22Rv1 (cell line): ENCODE measurements around the gene COL23A1.

ENCODE experiments used
- ZFX ChIP-seq: fragments of 450-650 bp; IDR thresholded peaks from 2 replicates; pipeline ENCODE4 v1.6.1; 2017; ENCODE audit warnings: antibody characterized with exemption, borderline replicate concordance
- TF ChIP-seq, protein P1 (sequence below): fragments of 450-650 bp; IDR thresholded peaks from 2 replicates; pipeline ENCODE4 v1.5.1; 2017; ENCODE audit warnings: mild to moderate bottlenecking

DNA sequence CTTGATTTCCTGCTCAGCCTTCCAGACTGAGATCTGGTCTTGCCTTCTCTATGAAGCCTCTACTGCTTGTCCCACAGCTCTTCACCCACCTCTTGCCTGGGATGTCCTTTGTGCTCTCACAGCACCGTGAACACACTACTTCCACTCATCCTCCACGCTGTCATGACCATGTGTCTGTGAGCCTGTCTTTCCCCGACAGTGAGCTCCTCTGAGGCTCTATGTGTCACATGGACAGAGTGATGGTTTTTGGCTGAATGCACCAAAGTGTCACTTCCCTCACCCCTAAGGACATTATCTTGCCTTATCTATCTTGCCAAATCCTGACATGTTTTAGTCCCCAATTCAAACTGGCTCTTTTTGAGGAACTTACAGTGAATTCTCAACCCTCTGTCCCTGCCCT lies 368.9 kb downstream of the COL23A1 start:
- TF ChIP-seq, protein P1, sequence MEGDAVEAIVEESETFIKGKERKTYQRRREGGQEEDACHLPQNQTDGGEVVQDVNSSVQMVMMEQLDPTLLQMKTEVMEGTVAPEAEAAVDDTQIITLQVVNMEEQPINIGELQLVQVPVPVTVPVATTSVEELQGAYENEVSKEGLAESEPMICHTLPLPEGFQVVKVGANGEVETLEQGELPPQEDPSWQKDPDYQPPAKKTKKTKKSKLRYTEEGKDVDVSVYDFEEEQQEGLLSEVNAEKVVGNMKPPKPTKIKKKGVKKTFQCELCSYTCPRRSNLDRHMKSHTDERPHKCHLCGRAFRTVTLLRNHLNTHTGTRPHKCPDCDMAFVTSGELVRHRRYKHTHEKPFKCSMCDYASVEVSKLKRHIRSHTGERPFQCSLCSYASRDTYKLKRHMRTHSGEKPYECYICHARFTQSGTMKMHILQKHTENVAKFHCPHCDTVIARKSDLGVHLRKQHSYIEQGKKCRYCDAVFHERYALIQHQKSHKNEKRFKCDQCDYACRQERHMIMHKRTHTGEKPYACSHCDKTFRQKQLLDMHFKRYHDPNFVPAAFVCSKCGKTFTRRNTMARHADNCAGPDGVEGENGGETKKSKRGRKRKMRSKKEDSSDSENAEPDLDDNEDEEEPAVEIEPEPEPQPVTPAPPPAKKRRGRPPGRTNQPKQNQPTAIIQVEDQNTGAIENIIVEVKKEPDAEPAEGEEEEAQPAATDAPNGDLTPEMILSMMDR = no peak
- no peak for TF ChIP-seq ZFX
